Measurements from ENCODE around the gene PRKN. TPM values are rescaled to one million over a fixed set of nuclear protein-coding genes. Genes with fewer than 3 reads are reported as not detected.

Gene PRKN
- total RNA-seq, 1 donor from 2014 or later, result 1.3 TPM

DNA sequence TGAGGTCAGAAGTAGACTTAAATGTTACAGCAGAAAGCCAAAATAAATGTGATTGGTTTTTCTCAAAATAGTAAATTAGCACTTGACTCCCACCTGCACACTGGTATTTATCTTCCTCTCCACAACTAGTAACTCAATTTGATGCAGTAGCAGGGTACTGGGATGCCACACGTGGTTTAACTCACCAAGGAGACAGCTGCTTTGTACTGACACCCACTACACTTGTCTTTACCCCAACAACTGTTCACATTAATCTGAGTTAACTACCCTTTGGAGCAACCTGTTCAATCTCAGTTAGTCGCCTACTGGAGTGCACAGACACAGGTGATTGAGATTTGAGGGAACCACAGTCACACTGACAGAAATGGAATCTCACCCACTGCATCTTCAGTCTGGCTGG is 242.1 kb downstream of the PRKN start:
- Mint-ChIP-seq H3K27me3 (ENCODE audit: low read depth, unreplicated experiment) (no peaks in the 10 kb centered on the region), H3K9me3 (ENCODE audit: unreplicated experiment) (no peaks in the 10 kb centered on the region), H3K36me3 (ENCODE audit: low read depth, unreplicated experiment) (no peaks in the 10 kb centered on the region), H3K4me1 (ENCODE audit: low read depth, unreplicated experiment) (no peaks in the 10 kb centered on the region), H3K27ac (ENCODE audit: unreplicated experiment) (no peak overlapping the region), H3K4me3 (ENCODE audit: unreplicated experiment) (no peak overlapping the region)
- no peak overlapping the region for H2AFZ ChIP-seq (ENCODE audit: low read depth, low read length)
- H4K20me1 ChIP-seq (ENCODE audit: insufficient read depth, low read length), result no peaks in the 10 kb centered on the region
- no peak overlapping the region for H3K9ac ChIP-seq (ENCODE audit: low read length)
- H3K27me3 ChIP-seq (ENCODE audit: insufficient read depth, low read length), result no peaks in the 10 kb centered on the region
- no peaks in the 10 kb centered on the region for H3K79me2 ChIP-seq (ENCODE audit: insufficient read depth, low read length)
- H3K36me3 ChIP-seq (ENCODE audit: insufficient read depth, low read length), result no peaks in the 10 kb centered on the region
- H3K4me3 ChIP-seq (ENCODE audit: insufficient read depth, low read depth, low read length), result no peak overlapping the region
- no peak for TF ChIP-seq EZH2 (IDR thresholded peaks at IDR 0.05; ENCODE audit: insufficient read depth, low read length)
- TF ChIP-seq, protein P1, sequence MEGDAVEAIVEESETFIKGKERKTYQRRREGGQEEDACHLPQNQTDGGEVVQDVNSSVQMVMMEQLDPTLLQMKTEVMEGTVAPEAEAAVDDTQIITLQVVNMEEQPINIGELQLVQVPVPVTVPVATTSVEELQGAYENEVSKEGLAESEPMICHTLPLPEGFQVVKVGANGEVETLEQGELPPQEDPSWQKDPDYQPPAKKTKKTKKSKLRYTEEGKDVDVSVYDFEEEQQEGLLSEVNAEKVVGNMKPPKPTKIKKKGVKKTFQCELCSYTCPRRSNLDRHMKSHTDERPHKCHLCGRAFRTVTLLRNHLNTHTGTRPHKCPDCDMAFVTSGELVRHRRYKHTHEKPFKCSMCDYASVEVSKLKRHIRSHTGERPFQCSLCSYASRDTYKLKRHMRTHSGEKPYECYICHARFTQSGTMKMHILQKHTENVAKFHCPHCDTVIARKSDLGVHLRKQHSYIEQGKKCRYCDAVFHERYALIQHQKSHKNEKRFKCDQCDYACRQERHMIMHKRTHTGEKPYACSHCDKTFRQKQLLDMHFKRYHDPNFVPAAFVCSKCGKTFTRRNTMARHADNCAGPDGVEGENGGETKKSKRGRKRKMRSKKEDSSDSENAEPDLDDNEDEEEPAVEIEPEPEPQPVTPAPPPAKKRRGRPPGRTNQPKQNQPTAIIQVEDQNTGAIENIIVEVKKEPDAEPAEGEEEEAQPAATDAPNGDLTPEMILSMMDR (IDR thresholded peaks at IDR 0.05; ENCODE audit: insufficient read depth, low read depth, low read length), result no peak
- no peak overlapping the region for H3K4me2 ChIP-seq (ENCODE audit: low read length)
- no peak overlapping the region for H3K27ac ChIP-seq (ENCODE audit: low read depth, low read length)
- no peak for DNase-seq (ENCODE audit: low read depth)
- FAIRE-seq, result no peak
- H3K9me3 ChIP-seq (ENCODE audit: insufficient read depth, low read depth, low read length), result no peaks in the 10 kb centered on the region
- H3K4me1 ChIP-seq (ENCODE audit: insufficient read depth, low read length), result no peaks in the 10 kb centered on the region

DNA sequence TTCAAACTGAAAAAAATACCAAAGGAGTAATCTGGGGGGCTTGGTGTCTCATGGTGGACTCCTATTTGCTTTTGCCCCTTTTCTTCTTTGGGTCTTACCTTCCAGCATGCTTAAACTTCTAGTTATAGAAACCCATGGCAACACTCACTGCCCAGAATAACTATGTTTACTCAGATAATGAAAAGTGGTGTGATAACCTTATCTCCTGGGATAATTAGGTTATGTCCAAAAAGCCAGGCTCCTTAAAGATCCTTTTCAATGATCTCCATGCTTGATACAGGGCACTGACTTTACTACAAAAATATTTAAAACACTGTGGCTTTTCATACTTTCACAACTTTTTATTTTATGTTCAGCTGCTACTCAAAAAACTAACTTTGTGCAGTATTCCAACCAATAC is 245.6 kb downstream of the PRKN start:
- H3K9me3 ChIP-seq (ENCODE audit: insufficient read depth, low read depth, low read length), result no peaks in the 10 kb centered on the region
- no peaks in the 10 kb centered on the region for H3K36me3 ChIP-seq (ENCODE audit: insufficient read depth, low read length)
- DNase-seq (ENCODE audit: low read depth), result no peak
- Mint-ChIP-seq H3K27me3 (ENCODE audit: low read depth, unreplicated experiment) (no peaks in the 10 kb centered on the region), H3K4me1 (ENCODE audit: low read depth, unreplicated experiment) (no peaks in the 10 kb centered on the region), H3K27ac (ENCODE audit: unreplicated experiment) (no peak overlapping the region), H3K36me3 (ENCODE audit: low read depth, unreplicated experiment) (no peaks in the 10 kb centered on the region), H3K4me3 (ENCODE audit: unreplicated experiment) (no peak overlapping the region), H3K9me3 (ENCODE audit: unreplicated experiment) (no peaks in the 10 kb centered on the region)
- no peak for TF ChIP-seq EZH2 (IDR thresholded peaks at IDR 0.05; ENCODE audit: insufficient read depth, low read length)
- TF ChIP-seq, protein P1 (IDR thresholded peaks at IDR 0.05; ENCODE audit: insufficient read depth, low read depth, low read length), result no peak
- no peaks in the 10 kb centered on the region for H3K27me3 ChIP-seq (ENCODE audit: insufficient read depth, low read length)
- no peak overlapping the region for H3K27ac ChIP-seq (ENCODE audit: low read depth, low read length)
- H3K4me2 ChIP-seq (ENCODE audit: low read length), result no peak overlapping the region
- no peaks in the 10 kb centered on the region for H3K79me2 ChIP-seq (ENCODE audit: insufficient read depth, low read length)
- FAIRE-seq, result no peak
- H3K4me3 ChIP-seq (ENCODE audit: insufficient read depth, low read depth, low read length), result no peak overlapping the region
- no peak overlapping the region for H3K9ac ChIP-seq (ENCODE audit: low read length)
- no peaks in the 10 kb centered on the region for H3K4me1 ChIP-seq (ENCODE audit: insufficient read depth, low read length)
- no peak overlapping the region for H2AFZ ChIP-seq (ENCODE audit: low read depth, low read length)
- no peaks in the 10 kb centered on the region for H4K20me1 ChIP-seq (ENCODE audit: insufficient read depth, low read length)

DNA sequence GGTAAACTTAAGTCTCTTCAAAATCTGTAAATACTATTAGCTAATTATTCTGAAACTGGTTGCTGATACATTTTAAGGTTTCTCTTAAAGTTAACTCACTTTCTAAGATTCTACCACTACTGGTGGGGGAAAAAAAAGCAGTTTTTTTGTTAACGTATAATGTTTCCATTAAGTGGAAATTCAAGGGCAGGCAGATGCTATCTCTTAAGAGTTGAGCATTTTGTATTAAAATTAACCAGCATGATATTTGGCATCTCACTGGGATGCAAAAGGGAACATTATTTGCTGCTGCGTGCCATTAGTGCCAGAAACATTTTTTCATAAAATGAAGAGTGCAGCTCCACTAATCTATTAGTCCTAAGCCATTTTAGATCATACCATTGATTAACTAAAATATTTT is 246.2 kb downstream of the PRKN start:
- TF ChIP-seq EZH2 (IDR thresholded peaks at IDR 0.05; ENCODE audit: insufficient read depth, low read length), result no peak
- TF ChIP-seq, protein P1 (IDR thresholded peaks at IDR 0.05; ENCODE audit: insufficient read depth, low read depth, low read length), result no peak
- no peaks in the 10 kb centered on the region for H3K79me2 ChIP-seq (ENCODE audit: insufficient read depth, low read length)
- H3K9me3 ChIP-seq (ENCODE audit: insufficient read depth, low read depth, low read length), result no peaks in the 10 kb centered on the region
- no peak overlapping the region for H3K4me3 ChIP-seq (ENCODE audit: insufficient read depth, low read depth, low read length)
- Mint-ChIP-seq H3K4me1 (ENCODE audit: low read depth, unreplicated experiment) (no peaks in the 10 kb centered on the region), H3K9me3 (ENCODE audit: unreplicated experiment) (no peaks in the 10 kb centered on the region), H3K4me3 (ENCODE audit: unreplicated experiment) (no peak overlapping the region), H3K36me3 (ENCODE audit: low read depth, unreplicated experiment) (no peaks in the 10 kb centered on the region), H3K27me3 (ENCODE audit: low read depth, unreplicated experiment) (no peaks in the 10 kb centered on the region), H3K27ac (ENCODE audit: unreplicated experiment) (no peak overlapping the region)
- H4K20me1 ChIP-seq (ENCODE audit: insufficient read depth, low read length), result no peaks in the 10 kb centered on the region
- H3K9ac ChIP-seq (ENCODE audit: low read length), result no peak overlapping the region
- no peak overlapping the region for H3K4me2 ChIP-seq (ENCODE audit: low read length)
- DNase-seq (ENCODE audit: low read depth) (no peak), FAIRE-seq (no peak)
- H3K4me1 ChIP-seq (ENCODE audit: insufficient read depth, low read length), result no peaks in the 10 kb centered on the region
- no peak overlapping the region for H2AFZ ChIP-seq (ENCODE audit: low read depth, low read length)
- H3K36me3 ChIP-seq (ENCODE audit: insufficient read depth, low read length), result no peaks in the 10 kb centered on the region
- no peaks in the 10 kb centered on the region for H3K27me3 ChIP-seq (ENCODE audit: insufficient read depth, low read length)
- no peak overlapping the region for H3K27ac ChIP-seq (ENCODE audit: low read depth, low read length)
